ENCODE measurements around the gene LIX1L.
A peak's percentile ranks its signal among the peaks of the same experiment; 100 is the strongest.

Gene LIX1L

DNA sequence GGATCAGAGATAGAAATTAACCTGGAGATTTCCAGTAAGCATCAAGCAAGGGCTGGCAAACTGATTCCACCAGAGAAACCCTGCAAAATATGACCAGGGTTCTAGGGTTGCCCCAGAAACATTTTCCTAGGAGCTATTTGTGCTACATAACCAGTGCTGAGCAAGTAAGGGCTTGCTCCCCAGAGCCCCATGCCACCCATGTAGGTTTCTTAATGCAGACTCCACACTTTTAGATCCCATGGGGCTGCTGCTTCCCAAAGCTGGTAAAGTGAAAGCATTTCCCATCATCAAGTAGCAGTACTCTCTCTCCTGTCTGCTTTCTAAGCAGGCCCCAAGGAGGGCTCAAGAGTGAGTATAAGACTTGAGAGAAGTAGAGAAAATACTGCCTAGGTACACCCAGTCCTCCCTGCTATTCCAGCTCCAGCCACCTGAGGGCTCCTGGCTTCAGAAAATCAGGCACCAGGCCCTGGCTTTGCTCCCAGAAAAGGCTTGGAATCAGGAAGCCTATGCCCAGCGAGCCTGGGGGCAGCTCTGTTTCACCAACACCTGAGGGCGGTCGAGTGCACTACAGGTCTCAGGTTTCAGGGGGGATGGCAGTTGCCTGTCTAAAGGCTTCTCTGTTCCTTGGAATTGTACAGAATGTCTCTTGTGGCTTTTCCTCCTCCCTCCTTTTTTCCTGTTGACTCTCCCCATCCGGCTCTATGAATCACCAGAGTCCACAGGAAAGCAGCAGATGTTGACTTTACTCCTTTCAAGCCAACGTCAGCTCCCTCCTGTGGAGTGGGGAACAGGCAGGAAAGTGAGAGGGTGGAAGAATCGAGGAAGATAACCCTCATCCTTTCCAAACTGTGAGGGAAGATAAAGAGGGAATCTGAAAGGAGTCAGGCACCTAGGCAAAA lies 66.0 kb downstream of the LIX1L start:
- peak; percentile 94 to 96 for DNase-seq

DNA sequence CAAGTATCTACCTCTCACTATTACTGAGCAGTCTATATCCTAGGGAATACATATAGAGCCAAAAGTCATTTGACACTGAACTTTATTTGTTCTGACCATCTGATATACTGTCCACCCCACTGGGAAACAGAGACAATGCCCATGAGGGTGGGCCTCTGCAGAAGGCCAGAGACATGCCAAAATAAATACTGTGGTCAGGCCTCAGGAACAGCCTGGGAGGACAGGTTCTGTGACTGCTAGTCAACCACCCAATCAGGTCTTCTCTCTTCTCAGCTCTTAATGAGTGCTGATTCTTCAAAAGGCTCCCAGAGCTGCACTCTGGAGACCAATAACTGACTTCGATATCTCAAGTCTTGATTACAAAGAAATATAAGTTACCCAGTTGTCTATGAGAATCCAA lies 66.7 kb downstream of the LIX1L start:
- no peak for DNase-seq

DNA sequence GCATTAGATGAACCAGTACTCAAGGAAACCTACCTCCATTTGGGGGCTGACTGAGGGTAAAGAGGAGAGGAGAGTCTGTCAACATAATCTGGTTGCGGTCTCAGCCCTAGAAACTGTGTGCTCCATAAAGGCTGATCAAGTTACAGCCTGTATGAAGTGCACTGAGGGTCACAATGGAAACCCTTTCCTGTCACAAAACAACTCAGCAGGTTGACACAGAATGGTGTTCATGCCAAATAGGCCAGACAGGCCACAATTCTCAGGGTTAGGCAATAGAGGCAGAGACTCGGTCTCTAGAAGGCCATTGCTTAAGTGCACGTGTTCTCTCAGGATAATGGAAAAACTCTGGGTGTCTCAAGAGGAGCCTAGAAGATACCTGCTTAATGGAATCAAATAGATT lies 68.1 kb downstream of the LIX1L start:
- peak; percentile 29 to 49 for DNase-seq

DNA sequence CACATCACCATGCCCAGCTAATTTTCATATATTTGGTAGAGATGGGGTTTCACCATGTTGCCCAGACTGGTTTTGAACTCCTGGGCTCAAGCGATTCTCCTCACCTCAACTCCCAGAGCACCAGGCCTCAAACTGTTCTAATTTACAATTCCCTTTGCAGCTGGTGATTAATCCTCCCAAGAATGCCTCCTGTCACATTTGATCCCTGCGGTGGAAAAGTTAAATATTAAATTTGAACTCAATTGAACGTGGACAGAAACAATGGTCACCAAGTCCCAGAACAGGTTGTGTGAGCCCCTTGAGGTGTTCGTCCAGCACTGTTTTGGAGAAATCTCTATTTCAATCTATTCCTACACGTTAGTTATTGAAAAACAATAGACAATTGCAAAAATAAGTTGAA lies 70.2 kb downstream of the LIX1L start:
- DNase-seq: no peak

DNA sequence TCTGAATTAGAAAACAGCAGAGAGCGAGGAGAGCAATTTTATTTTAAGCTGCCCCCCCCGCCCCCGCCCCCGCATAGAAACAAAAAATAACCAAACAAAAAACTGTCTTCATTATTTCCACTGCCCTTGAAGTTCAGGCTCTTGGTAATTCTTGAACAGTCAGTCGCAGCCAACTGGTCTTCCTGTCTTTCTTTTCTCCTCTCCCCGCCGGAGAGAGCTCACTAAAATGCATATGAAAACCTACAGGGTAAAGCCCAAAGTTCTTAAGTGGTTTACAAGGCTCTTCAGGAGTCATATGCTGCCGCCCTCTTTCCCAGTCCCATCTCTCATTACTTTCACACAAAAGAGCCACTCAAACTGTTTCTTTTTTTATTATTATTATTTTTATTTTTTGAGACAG lies 71.0 kb downstream of the LIX1L start:
- no peak for DNase-seq

DNA sequence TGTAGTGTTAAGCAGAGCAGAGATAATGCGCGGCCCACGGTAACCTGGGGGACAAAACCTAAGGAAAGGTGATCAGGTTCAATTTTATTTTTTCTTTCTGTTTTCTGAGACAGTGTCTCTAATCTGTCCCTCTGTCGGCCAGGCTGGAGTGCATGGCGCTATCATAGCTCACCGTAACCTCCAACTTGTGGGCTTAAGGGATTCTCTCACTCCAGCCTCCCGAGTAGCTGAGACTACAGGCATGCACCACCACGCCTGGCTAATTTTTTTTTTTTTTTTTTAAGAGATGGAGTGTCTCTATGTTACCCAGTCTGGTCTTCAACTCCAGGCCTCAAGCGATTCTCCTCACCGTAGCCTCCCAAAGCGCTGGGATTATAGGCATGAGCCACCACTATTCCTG lies 71.4 kb downstream of the LIX1L start:
- DNase-seq: no peak

DNA sequence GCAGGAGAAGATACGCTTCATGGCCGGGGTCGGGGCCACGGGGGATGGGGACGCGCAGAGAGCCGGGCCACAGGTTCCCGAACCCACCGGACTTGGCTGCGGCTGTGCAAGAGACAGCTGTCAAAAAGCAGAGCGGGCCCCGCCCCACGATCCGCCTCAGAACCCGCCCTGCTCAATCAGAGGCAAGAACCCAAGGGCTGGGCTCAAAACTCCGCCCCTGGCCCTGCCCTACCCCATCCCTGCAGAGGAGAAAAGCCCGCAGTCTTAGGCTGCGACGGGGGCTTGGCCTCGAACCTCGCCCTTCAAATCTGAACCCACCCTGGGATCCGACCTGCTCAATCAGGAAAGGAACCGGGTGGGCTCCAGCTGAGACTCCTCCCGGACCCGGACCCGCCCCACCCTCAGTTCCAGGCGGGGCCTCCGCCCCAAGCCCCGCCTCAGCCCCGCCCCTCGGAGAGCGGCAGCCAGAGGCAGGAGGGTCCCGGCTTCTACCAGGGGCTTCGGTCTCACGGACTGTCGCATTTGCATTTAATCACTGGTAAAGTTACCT lies 72.0 kb downstream of the LIX1L start, which contains the start of gene ANKRD35:
Gene ANKRD35 (minus strand): TSS at position 129 of the 550 bp plus-strand sequence. CDS start 108 bp downstream, at position 21.
- DNase-seq: peak; percentile 57 to 75

DNA sequence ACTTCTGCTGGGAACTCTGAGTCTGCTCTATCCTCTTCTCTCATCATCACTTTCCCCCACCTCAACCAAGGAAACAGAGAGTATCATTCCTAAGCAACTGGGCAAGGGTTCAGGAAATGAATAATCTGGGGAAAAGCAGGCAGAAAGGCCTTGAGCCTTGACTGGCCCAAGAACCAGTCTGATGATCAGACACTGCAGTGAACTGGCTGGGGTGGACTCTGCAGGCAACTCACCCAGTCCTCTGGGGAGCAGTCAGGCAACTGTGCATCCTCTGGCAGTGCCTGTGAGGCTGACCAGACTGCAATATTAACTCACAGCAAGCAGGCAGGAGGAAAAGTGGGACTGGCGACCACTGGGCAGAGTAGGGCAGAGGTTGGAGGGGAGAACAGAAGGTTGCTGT lies 73.1 kb downstream of the LIX1L start:
- DNase-seq: no peak

Measured in NCI-H1930 (cell line).